Measurements from ENCODE around the gene CGB5.

The CGB5 gene

GRCh38 chr19:49080392-49080791, 36.7 kb downstream of the CGB5 start:
- H3K4me3 Mint-ChIP-seq: no peak overlapping the region
- no peak overlapping the region for H3K27ac Mint-ChIP-seq
- H3K4me1 Mint-ChIP-seq: peaks cover 4% of the 10 kb centered on the region
- TF ChIP-seq, protein P1, sequence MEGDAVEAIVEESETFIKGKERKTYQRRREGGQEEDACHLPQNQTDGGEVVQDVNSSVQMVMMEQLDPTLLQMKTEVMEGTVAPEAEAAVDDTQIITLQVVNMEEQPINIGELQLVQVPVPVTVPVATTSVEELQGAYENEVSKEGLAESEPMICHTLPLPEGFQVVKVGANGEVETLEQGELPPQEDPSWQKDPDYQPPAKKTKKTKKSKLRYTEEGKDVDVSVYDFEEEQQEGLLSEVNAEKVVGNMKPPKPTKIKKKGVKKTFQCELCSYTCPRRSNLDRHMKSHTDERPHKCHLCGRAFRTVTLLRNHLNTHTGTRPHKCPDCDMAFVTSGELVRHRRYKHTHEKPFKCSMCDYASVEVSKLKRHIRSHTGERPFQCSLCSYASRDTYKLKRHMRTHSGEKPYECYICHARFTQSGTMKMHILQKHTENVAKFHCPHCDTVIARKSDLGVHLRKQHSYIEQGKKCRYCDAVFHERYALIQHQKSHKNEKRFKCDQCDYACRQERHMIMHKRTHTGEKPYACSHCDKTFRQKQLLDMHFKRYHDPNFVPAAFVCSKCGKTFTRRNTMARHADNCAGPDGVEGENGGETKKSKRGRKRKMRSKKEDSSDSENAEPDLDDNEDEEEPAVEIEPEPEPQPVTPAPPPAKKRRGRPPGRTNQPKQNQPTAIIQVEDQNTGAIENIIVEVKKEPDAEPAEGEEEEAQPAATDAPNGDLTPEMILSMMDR (IDR thresholded peaks at IDR 0.05; ENCODE audit: unreplicated experiment in 3 of 3): no peak
- H3K36me3 Mint-ChIP-seq (ENCODE audit: low read depth): no peaks in the 10 kb centered on the region
- H3K27me3 Mint-ChIP-seq (ENCODE audit: low read depth): peaks cover 6% of the 10 kb centered on the region
- no peaks in the 10 kb centered on the region for H3K9me3 Mint-ChIP-seq

DNA sequence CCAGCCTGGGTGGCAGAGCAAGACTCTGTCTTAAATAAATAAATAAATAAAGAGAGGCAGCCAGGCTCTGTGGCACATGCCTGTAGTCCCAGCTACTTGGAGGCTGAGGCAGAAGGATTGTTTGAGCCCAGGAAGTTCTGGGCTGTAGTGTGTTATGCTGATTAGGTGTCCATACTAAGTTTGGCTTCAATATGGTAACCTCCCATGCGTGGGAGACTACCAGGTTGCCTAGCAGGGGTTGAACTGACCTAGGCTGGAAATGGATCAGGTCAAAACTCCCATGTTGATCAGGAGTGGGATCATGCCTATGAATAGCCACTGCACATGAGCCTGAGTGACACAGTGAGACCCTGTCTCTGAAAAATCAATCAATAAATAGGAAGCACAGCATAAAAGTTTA, 37.6 kb downstream of the CGB5 start:
- Mint-ChIP-seq H3K27me3 (ENCODE audit: low read depth) (peaks cover 5% of the 10 kb centered on the region), H3K9me3 (no peaks in the 10 kb centered on the region), H3K27ac (no peak overlapping the region), H3K4me3 (peak overlapping the region in 1 of 3 experiments; percentile 1), H3K36me3 (ENCODE audit: low read depth) (peaks cover 2% of the 10 kb centered on the region), H3K4me1 (peaks cover 9% of the 10 kb centered on the region)
- TF ChIP-seq, protein P1 (IDR thresholded peaks at IDR 0.05; ENCODE audit: unreplicated experiment in 3 of 3): no peak

DNA sequence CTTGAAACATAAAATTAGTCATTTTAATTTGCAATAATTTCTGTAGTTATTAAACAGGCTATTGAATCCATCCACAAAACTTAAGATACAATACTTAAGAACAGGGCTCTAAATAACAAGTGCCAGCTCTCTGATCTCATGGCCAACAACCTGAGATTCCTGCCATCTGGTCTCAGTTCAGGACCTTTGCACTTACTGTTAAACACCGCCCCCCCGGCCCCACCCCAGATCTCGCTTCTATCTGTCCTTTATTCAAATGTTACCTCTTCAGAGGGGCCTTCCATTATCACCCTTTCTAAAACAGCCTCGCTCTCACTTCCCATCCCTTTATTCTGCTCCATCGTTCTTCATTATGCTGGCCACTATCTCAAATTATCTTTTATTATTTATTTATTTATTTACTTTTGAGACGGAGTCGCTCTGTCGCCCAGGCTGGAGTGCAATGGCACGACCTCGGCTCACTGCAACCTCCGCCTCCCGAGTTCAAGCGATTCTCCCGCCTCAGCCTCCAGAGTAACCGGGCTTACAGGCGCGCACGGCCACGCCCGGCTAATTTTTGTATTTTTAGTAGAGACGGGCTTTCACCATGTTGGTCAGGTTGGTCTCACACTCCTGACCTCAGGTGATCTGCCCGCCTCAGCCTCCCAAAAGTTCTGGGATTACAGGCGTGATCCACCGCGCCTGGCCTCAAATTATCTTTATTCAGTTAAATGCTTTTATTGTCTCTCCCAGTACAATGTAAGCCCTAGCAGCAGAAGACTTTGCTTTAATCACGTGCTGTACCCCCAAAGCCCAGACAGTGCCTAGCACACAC, 40.8 kb downstream of the CGB5 start:
- Mint-ChIP-seq H3K4me3 (peak overlapping the region; percentile 75 to 99 (median 80)), H3K9me3 (no peaks in the 10 kb centered on the region), H3K27ac (peak overlapping the region; percentile 80 to 93 (median 92)), H3K4me1 (peaks cover 24% of the 10 kb centered on the region), H3K27me3 (ENCODE audit: low read depth) (peaks cover 5% of the 10 kb centered on the region), H3K36me3 (ENCODE audit: low read depth) (peaks cover 22% of the 10 kb centered on the region)
- TF ChIP-seq, protein P1 (IDR thresholded peaks at IDR 0.05; ENCODE audit: unreplicated experiment in 3 of 3): no peak

- Mint-ChIP-seq H3K9me3 (no peaks in the 10 kb centered on the region), H3K36me3 (ENCODE audit: low read depth) (peaks cover 28% of the 10 kb centered on the region), H3K4me3 (peak within 1 kb of the TSS; percentile 75 to 99 (median 80)), H3K27me3 (ENCODE audit: low read depth) (peaks cover 2% of the 10 kb centered on the region), H3K27ac (peak within 1 kb of the TSS; percentile 80 to 93 (median 92)), H3K4me1 (peaks cover 24% of the 10 kb centered on the region)
- TF ChIP-seq, protein P1 (IDR thresholded peaks at IDR 0.05; ENCODE audit: unreplicated experiment in 3 of 3): no peak
Measured at GRCh38 chr19:49085020-49085867, 41.6 kb downstream of the CGB5 start, which contains the start of gene SNRNP70. Gene SNRNP70 (plus strand): TSS chr19:49085451. CDS start chr19:49086415, 964 bp downstream.

GRCh38 chr19:49085868-49086232, 42.2 kb downstream of the CGB5 start:
- Mint-ChIP-seq H3K4me1 (peaks cover 24% of the 10 kb centered on the region), H3K27me3 (ENCODE audit: low read depth) (no peaks in the 10 kb centered on the region), H3K9me3 (no peaks in the 10 kb centered on the region), H3K36me3 (ENCODE audit: low read depth) (peaks cover 34% of the 10 kb centered on the region), H3K27ac (peak overlapping the region; percentile 80 to 93 (median 92)), H3K4me3 (peak overlapping the region; percentile 75 to 99 (median 80))
- TF ChIP-seq, protein P1 (IDR thresholded peaks at IDR 0.05; ENCODE audit: unreplicated experiment in 3 of 3): no peak
